T-helper 2 cell (primary cell): ENCODE measurements around the gene LAIR1.
"Not testable (repeated sequence)": the region's sequence is repeated elsewhere in the genome, so short reads cannot be mapped to it uniquely, and the experiment has no call there.

Source experiments
- DNase-seq, 5 experiments: peaks; one replicate each; pipeline versions ENCODE4 v3.0.0 to v3.0.0-alpha.2; 2012 to 2022

The LAIR1 gene

DNA sequence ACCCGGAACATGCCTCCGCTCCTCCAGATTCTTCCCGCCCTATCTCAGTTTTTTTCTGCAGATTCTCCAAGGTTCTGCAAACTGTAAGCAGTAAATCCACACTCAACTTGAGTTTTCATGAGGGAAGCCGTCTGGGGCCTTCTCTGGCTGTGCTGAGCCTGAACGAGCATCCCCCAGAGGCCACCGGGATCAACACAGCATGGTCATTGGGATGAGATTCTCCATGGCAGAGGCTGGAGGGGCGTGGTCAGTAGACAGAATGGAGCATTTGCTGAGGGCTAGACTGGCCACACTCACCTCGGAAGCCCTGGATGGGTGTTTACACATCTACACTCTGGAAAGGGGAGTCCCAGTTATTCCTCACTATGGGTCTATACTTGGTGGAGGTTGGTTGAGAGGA, 23.4 kb downstream of the LAIR1 start:
- no peak for DNase-seq

DNA sequence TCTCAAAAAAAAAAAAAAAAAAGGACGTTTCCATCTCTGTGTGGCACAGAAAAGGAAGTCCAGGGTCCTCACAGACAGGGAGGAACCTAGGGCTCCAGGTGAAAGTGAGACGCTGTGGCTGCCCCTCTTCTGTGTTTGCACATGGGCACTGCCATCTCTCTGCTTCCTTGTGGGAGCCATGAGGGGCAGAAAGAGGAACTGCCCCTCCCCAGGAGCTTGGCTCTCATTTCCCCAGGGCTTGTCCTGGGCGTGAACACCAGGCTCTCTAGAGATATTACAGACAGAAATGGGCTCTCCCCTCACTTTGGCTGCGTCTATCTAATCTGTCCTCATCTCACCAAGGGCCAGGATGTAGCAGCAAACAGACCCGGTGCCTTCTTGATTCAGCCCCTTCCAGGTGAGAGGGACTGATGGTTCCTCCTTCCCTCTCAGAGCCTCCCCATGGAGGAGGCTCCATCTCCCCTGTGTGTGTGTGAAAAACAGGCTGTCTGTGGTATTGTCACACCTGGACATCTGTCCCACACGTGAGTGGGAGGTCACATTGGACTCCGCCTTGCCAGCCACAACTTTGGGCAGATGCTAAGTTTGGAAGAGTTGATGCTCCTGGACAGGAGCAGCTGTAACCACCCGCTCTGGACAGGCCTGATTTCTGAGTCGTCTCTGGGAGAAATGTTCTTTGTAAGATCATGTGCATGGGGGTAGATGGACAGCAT, 24.9 kb downstream of the LAIR1 start:
- no peak for DNase-seq

DNA sequence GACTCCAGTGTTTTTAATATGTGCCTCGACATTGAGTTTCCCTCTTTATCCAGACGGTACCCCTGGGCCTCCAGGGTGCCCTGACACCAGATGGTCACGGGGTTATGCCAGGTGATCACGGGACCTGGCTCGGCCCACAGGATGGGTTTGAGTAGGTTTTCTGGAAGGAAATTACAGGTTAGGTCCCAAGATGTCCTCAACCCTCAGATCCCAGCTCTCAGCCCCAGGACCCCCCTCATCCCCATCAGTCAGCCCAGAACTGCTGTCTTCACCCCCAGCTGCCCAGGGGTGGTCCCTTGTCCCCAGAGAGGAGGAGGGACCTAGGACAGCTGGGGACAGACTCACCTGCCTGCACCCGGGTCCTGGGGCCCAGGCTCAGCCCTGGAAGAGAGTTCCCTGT, 26.2 kb downstream of the LAIR1 start:
- DNase-seq = no peak

DNA sequence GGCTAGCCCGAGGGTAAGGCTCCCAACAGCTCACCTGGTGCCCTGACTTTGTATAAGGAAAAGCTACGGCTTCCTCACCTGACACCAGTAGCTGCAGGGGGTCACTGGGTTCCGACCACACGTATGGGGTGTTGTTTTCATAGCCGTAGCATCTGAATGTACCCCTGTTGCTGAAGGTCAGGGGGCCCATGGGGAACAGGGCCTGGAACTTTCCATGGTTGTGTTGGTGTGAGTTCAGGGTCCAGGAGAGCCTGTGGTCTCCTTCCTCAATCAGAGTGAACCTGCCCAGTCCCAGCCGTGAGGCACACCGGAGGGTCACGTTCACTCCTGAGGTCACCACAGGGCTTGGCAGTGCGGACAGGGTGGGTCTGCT, 26.9 kb downstream of the LAIR1 start:
- DNase-seq = no peak

DNA sequence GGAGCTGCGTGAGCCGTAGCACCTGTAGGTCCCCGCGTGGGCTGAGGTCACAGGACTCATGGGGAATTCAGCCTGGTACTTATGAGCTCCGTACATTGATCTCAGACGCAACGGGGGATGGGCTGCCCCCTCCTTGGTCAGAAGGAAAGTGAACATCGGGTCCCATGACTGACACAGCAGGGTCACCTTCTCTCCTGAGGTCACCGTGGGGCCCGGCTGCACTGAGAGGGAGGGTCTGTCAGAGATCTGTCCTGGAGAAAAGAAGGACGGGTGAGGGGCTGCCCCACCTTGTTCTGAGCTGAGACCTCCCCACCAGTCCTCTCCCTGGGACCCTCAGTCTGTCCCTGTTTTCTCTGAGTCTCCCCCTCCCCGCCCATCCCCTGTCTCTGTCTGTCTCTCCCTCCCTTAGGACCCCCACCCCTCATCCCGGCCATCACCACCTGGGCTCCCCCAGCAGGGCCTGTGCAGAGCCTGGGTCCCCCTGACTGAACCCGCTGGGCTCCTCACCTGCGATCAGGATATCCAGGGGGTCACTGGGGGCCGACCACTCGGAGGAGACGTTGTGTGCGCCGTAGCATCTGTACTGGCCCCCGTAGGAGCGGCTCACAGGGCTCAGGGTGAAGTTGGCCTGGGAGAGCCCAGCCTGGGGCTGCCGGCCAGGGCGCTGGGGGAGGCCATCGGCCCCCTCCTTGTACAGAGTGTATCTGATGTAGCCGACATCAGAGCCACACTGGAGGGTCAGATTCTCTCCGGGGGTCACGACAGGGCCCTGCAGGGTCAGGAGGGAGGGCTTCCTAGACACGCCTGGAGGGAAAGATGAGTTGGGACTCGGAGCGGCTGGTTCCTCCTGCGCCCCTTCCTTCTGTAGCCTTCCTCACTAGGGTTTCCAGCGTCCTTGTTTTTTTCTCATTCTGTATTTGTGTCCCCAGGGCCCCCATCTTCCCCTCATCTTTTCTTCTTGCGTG, 27.6 kb downstream of the LAIR1 start:
- DNase-seq = no peak

DNA sequence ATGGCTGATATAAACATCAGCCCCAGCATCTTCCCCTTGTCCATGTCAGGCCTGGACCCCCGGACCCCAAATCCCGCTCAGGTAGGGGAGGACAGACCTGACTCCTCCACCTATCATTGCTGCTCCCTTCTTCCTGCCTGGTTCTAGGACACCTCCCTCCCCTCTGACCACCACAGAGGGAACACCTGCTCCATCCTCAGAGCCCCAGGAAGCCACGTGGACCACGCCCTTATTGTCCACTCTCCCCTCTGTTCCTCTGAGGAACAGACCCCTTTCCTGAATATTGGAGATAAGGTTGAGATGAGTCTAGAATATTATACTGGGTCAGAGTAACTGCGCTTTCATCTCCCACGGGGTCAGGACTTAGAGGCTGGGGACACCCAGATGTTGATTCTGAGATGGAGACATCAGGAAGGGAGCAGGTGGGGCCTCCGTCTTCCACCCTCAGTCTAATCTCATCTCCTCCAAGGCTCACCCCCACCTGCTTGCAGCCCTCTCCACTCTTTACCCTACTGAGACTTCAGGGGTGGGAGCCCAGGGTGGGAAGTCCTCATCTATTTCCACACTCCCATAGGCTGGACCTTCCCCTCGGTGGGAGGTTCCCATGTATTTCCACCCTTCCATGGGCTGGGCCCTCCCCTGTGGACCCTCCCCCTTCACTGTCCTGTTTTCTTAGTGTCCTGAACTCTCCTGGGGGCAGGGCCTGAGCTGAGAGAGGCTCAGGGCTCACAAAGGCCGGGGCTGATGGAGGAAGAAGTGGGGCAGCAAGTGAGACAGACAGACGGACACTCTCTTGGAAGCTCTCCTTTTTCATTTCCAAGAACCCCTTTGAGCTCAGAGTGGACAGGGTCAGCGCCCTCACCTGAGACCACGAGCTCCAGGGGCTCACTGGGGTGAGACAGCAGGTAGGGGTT, 28.5 kb downstream of the LAIR1 start:
- DNase-seq = no peak

DNA sequence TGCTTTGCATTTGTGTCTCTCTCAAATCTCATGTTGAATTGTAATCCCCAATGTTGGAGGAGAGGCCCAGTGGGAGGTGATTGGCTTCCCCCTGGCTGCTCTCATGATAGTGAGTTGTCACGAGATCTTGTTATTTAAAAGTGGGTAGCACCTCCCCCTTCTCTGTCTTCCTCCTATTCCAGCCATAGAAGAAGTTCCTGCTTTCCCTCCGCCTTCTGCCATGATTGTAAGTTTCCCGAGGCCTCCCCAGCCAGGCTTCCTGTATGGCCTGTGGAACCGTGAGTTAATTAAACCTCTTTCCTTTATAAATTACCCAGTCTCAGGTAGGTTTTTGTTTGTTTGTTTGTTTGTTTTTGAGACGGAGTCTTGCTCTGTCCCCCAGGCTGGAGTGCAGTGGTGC, 29.6 kb downstream of the LAIR1 start:
- no peak for DNase-seq

DNA sequence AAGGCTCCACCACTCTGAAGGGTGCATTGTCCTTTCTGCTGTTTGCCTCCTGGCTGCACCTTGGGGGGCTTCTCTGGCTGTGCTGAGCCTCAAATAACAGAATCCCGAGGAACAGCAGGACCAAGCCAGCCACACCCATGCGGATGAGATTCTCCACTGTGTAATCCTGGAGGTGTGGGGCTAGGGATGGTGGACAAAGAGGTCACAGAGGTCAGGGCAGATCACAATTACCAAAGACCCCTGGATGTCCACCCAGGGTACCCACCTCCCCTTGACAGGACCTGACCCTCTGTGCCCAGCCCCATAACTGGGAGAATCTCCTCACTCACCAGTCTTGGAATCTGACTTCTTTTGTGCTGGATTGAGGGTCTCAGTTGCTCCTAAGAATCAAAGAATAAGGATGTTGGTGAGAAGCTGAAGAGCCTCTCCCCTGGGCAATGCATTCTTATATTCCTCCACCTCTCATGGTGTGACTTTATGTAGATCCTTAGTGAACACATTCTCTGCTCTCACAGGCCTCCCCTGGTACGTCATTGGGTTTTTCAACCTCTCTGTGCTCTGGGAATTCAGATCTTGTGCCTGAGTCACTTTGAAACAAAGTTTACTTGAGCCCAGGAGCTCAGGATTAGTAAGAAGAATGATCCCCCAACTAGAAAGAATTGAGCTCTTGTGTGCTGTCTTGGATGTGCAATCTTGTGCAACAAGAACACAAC, 31.0 kb downstream of the LAIR1 start:
- no peak for DNase-seq

DNA sequence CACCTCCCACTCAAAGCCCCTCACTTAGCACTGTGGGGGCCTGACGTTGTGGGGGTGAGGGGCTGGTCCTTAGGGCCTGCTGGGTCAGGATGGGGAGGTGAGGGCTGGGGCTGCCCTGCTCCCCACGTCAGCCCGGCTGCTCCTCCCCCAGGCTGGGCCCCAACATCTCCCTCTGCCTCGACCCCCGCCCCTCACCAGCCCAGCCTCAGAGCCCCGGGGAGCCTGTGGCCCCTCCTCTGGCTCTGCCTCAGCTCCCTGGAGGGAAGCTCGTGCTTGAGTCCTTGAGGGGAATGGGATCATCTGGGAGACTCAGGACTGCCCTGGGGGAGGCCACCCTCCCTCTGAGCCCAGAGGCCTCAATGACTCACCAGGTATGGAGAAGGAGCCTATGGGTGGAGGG, 32.6 kb downstream of the LAIR1 start:
- no peak for DNase-seq

DNA sequence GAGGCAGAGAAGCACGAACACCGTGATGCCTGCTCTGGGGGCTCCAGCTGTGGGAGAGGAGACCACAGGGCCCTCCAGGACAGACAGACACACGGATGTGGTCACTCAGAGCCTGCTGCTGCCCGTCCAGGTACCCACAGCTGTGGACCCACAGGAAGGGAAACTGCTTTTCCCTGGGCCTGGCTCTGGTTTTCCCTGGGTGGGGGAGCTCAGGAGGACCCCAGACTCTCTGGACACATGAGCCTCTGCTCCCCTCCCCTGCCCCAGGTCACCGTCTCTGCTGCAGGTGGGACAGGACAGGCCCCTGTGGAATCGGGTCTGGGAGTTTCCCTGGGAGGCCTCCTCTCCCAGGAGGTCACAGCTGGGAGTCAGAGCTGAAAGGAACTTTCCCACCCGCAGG, 33.1 kb downstream of the LAIR1 start:
- no peak for DNase-seq

DNA sequence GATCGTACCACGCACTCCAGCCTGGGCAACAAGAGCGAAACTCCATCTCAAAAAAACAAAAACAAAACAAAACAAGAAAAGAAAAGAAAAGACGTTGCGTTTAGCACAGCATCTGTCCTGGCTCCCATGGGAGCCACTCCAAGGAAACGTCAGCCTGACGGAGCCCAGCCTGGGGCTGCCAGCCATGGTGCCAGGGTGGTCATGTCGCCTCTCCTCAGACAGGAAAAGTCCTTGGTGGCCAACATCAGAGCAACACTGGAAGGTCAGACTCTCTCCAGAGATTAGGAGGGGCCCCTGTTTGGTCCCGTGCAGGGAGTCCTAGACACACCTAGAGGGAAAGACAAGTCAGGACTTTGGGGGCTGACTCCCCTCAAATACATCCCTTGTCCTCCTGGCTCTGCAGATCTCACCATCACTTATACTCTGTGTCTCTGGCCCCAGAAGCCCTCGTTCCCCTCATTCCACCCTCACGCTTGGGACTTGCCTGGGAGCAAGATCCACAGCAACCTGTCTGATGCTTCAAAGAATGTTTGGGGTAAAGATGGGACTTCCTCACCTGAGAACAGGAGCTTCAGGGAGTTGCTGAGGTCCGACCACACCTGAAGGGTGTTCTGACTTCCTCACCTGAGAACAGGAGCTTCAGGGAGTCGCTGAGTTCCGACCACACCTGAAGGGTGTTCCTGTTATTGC, 35.1 kb downstream of the LAIR1 start:
- DNase-seq = no peak

DNA sequence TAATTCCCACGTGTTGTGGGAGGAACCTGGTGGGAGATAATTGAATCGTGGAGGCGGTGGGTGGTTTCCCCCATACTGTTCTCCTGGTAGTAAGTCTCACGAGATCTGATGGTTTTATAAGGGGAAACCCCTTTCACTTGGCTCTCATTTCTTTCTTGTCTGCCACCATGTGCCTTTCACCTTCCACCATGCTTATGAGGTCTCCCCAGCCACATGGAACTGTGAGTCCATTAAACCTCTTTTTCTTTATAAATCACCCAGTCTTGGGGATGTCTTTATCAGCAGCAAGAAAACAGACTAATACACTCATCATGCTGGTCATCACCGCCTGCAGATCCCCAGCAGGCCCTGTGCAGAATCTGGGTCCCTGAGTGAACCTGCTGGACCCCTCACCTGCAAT, 36.0 kb downstream of the LAIR1 start:
- not testable (repeated sequence) for DNase-seq

DNA sequence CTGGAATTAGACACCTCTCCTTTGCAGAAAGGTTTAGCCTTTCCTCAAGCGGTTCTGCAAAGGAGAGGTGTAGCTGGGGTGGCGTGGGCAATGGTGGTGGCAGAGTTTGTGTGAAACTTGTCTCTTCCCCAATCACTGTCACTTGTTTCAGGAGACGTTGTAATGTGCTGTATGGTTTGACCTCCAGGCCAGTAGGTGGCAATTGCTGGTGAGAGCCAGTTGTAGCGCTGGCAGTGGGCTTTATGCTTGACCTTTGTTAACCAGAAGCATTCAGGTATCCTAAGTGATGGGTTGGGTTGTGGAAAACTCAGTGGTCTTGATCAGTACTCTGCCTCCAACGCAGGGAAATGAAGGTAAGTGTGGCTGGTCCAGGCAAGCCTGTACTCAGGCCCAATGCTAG, 39.1 kb downstream of the LAIR1 start:
- no peak for DNase-seq

DNA sequence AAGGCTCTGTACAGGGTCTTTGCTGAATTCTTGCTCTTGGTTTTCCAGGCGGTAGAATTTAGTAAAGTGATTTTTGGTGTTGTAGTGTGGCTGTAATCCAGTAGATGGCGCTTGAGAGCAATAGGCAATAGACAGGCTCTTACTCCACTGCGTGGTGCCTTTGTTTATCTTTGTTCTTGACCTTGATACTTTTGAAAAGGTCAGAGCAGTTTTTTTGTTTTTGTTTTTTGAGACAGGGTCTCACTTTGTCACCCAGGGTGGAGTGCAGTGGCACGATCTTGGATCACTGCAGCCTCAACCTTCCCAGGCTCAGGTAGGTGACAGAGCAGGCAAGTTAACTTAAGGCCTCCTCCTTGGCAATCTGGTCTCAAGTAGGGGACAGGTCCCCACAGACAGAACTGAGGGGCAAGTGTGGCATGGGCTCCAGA, 39.5 kb downstream of the LAIR1 start:
- DNase-seq = peak in 4 of 5 experiments; percentile 16 to 51 (median 30)

DNA sequence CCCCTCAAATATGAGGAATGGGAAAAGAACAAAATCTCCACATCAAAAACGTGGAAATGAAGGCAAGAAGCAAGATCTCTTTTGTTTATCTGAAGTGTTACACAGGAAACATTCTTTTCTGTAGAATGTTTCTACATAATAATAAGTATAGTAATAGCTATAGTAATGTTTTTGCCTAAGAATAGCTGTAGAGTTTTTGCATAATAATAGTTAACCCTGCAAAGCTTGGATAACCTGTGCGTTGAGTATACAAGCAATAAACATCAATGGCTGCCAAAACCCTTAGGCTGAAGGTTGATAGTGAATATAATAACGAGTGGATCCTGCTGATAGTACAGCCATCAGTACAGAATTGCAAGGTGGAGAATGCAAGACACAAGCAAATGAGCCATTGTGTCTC, 40.7 kb downstream of the LAIR1 start:
- DNase-seq = no peak

DNA sequence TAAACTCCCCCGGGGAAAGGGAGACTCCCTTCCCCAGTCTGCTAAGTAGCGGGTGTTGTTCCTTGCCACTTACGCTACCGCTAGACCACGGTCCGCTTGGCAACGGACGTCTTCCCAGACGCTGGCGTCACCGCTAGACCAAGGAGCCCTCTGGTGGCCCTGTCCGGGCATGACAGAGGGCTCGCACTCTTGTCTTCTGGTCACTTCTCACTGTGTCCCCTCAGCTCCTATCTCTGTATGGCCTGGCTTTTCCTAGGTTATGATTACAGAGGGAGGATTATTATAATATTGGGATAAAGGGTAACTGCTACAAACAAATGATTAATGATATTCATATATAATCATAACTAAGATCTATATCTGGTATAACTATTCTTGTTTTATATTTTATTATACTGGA, 41.8 kb downstream of the LAIR1 start:
- DNase-seq = not testable (repeated sequence)

DNA sequence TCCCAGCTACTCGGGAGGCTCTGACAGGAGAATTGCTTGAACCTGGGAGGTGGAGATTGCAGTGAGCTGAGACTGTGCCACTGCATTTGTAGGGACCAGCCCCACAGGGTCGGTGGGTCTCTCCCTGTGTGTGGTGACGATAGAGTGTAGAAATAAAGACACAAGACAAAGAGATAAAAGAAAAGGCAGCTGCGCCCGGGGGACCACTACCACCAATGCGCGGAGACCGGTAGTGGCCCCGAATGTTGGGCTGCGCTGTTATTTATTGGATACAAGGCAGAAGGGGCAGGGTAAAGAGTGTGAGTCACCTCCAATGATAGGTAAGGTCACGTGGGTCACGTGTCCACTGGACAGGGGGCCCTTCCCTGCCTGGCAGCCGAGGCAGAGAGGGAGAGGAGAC, 42.4 kb downstream of the LAIR1 start:
- not testable (repeated sequence) for DNase-seq

DNA sequence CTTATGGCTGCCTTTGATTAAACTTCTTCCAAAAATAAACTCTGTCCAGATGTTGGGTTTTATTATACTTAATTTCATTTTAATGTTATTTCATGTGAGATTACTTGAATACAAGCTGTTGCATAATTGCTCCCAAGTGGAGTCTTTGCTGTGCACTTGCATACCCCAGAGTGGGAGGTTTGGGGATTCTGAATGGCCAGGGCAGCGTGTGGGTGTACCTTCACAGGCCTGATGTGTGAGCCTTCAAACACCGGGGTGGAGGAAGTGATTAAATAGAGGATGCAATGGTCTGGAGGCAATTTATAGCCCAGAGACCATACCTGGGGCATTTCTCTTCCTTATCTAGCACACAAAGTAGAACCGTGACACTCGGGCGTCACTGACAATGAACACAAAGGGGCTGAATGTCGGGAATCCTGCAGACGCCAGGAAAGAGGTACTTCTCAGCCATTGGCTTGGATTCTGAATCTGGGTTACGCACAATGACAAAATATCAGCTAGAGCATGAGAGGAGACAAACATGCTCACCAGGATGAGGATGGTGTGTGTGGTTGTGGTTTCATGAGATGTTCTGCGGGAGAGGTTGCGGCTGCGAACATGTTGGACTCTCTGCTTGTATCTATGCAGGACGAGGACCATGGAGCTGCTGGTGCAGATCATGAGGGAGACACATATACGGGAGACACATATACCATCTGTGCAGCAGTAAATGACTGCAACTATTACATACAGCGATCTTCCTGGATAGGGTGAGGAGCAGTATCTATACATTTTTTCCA, 44.6 kb downstream of the LAIR1 start:
- DNase-seq = no peak

DNA sequence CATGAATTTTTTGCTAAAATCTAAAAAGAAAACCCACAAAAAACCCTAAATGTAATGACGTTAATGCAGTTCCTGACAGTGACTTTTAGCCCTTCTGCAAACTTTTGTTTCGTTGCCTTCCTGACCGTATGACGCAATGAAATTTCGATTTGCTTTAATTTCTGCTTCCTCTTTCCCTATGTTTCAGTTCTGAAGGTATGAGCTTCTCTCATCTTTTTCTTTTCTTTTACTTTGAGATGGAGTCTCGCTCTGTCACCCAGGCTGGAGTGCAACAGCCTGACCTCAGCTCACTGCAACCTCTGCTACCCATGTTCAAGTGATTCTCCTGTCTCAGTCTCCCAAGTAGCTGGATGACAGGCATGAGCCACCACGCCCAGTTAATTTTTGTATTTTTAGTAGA, 45.7 kb downstream of the LAIR1 start:
- no peak for DNase-seq

DNA sequence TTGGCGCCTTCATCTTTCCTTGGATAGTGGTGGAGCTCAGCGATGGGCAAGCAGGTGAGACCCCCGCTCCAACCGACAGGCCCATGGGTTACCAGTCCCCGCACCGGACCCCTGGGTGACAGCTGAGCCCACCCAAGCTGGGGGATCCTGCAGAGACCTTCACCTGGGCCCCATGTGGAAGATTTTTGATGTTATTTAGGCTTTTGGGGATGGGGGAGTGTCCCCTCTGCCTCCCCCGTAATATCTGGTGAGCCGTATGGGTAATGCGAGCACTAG, 46.8 kb downstream of the LAIR1 start:
- no peak for DNase-seq
